MG63 (cell line): Measurements from ENCODE around the gene TCERG1L. TPM values are rescaled to one million over a fixed set of nuclear protein-coding genes. Genes with fewer than 3 reads are reported as not detected.
A peak's percentile ranks its signal among the peaks of the same experiment; 100 is the strongest.

Experiments
- DNase-seq: peaks from one replicate; pipeline ENCODE4 v3.0.0-alpha.2; 2020
- H3K27me3 ChIP-seq: fragments of 250-450 bp; sonication (Bioruptor Pico); 2 replicates; pipeline ENCODE4 v1.5.1; 2020; ENCODE audit warnings: mild to moderate bottlenecking, moderate library complexity
- H3K36me3 ChIP-seq: fragments of 250-450 bp; sonication (Bioruptor Pico); 2 replicates; pipeline ENCODE4 v1.5.1; 2020; ENCODE audit warnings: mild to moderate bottlenecking, moderate library complexity
- H3K4me3 ChIP-seq: fragments of 250-450 bp; sonication (Bioruptor Pico); 2 replicates; pipeline ENCODE4 v1.5.1; 2020; ENCODE audit warnings: mild to moderate bottlenecking, moderate library complexity
- H3K9me3 ChIP-seq: fragments of 250-450 bp; sonication (Bioruptor Pico); 2 replicates; pipeline ENCODE4 v1.5.1; 2020; ENCODE audit warnings: mild to moderate bottlenecking, moderate library complexity
- total RNA-seq: library from RNA; depleted of rRNA; stranded (reverse); fragments of >200 nt; shearing (Covaris generic); gene quantifications from 2 replicates; pipeline ENCODE4 v1.2.3, GENCODE V29; 2014; ENCODE audit warnings: low replicate concordance

The TCERG1L gene
- total RNA-seq, 1 experiment from 2014 or later = not detected

DNA sequence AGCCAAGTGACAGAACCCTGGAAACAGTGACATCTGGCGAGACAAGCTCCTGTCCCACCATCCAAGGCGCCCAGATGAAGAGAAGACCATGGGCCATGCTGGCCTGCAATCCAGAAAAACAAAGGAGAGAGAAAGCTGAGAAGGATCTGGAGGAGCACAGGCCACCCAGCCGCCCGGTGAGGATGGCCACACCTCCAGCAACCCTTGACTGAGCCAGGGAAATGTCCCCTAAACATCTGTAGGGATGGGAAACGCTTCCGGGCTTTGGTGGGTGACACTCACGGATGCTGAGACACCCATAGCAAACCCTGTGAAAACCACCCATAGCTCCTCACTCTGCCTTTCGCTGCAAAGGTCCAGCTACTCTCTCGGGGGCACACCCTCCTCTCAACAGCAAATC is 32.0 kb downstream of the TCERG1L start:
- DNase-seq = no peak
- no peaks in the 10 kb centered on the region for H3K9me3 ChIP-seq
- no peaks in the 10 kb centered on the region for H3K27me3 ChIP-seq
- no peak overlapping the region for H3K4me3 ChIP-seq
- H3K36me3 ChIP-seq = no peaks in the 10 kb centered on the region

DNA sequence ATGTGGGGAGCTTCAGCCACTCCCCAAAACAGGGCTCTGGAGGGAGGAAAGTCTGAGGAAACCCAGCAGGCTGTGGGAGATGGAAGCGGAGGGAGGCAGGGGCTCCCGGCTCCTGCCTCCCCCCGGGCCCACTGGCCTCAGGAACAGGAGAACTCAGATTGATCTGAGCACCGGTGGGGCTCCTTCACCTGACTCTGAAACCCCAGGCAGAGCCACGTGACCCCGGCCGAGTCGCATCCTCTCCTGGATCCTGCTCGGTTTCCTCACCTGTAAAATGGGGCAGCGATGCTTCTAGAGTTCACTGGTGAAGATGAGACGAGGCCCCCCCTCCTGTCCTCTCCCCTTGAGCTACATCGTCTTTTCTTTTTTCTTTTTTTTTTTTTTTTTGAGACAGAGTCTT is 33.6 kb downstream of the TCERG1L start:
- Histone ChIP-seq H3K4me3 (no peak overlapping the region), H3K36me3 (no peaks in the 10 kb centered on the region), H3K9me3 (no peaks in the 10 kb centered on the region), H3K27me3 (no peaks in the 10 kb centered on the region)
- DNase-seq = no peak

- Histone ChIP-seq H3K9me3 (no peaks in the 10 kb centered on the region), H3K36me3 (no peaks in the 10 kb centered on the region), H3K27me3 (no peaks in the 10 kb centered on the region), H3K4me3 (no peak overlapping the region)
- DNase-seq = no peak
Measured at GRCh38 chr10:131277278-131277677, 34.2 kb downstream of the TCERG1L start.

DNA sequence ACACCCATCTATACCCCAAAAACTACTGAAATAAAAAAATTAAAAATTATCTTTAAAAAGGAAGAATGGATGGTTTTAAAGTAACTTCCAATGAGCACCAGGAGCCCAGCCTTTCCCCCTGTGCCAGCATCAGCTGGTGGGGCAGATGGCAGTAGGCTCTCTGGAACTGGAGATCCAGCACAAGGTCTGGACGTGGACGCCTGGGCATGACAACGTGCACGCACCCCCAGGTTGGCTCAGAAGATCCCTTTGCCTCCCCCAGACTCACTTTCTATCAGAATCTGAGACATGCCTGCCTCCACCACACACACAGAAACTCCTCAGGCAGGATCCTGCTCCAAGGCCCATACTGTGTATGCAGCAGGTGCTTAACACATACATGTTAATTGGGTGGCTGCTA is 35.8 kb downstream of the TCERG1L start:
- H3K4me3 ChIP-seq = no peak overlapping the region
- no peaks in the 10 kb centered on the region for H3K36me3 ChIP-seq
- H3K9me3 ChIP-seq = no peaks in the 10 kb centered on the region
- no peak for DNase-seq
- no peaks in the 10 kb centered on the region for H3K27me3 ChIP-seq

DNA sequence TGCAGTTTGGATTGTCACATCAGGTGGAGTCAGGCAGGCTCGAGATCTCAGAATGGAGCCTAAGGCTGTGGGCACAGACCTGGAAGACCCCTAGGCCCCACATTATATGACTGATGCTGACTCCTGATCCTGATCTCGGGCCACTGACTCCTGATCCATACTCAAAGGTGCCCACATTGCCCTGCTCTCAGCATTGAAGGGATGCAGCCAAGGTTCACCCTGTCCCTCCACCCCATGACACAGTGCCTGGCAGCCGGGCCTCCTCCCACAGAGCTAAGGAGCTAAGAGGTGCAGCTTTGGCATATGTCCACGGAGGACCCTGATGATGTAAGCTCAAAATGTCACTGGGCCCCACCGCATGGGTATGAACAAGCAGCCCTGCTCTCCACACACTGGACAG is 36.6 kb downstream of the TCERG1L start:
- Histone ChIP-seq H3K27me3 (no peaks in the 10 kb centered on the region), H3K4me3 (no peak overlapping the region), H3K36me3 (no peaks in the 10 kb centered on the region), H3K9me3 (no peaks in the 10 kb centered on the region)
- DNase-seq = no peak

- no peaks in the 10 kb centered on the region for H3K9me3 ChIP-seq
Measured at GRCh38 chr10:131274133-131274880, 37.2 kb downstream of the TCERG1L start.

GRCh38 chr10:131273476-131273875 is 38.0 kb downstream of the TCERG1L start:
- Histone ChIP-seq H3K4me3 (no peak overlapping the region), H3K36me3 (no peaks in the 10 kb centered on the region), H3K27me3 (no peaks in the 10 kb centered on the region), H3K9me3 (no peaks in the 10 kb centered on the region)
- DNase-seq = no peak

More at GRCh38 chr10:131274133-131274880, 37.2 kb downstream of the TCERG1L start:
- Histone ChIP-seq H3K27me3 (no peaks in the 10 kb centered on the region), H3K36me3 (no peaks in the 10 kb centered on the region), H3K4me3 (no peak overlapping the region)
- DNase-seq = no peak

DNA sequence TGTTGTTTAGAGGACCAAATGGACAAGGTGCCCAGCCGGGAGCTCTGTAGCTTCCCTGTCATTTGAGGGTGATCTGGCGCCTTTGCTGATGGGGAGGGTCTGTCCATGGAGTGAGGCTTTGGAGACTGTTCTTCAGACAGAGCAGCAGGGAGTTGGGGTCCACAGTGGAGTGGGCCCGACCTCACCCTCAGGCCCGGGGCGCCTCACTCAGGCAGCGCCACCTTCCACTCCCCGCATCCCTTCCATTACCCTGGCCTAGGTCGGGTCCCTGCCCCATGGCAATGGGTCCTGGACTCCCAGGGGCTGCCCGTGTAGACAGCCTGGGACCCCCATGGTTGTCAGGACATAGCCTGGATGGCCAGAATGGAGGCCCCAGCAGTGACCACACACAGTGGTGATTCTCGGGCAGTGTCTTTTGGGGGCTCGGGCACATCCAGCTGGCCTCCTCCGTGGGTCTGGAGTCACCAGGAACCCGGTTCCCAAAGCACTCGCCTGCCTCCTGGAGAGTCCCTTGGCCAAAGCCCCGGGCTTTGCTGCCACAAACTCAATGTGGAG is 38.5 kb downstream of the TCERG1L start:
- H3K36me3 ChIP-seq = no peaks in the 10 kb centered on the region
- H3K9me3 ChIP-seq = no peaks in the 10 kb centered on the region
- H3K27me3 ChIP-seq = no peaks in the 10 kb centered on the region
- no peak overlapping the region for H3K4me3 ChIP-seq
- DNase-seq = no peak

DNA sequence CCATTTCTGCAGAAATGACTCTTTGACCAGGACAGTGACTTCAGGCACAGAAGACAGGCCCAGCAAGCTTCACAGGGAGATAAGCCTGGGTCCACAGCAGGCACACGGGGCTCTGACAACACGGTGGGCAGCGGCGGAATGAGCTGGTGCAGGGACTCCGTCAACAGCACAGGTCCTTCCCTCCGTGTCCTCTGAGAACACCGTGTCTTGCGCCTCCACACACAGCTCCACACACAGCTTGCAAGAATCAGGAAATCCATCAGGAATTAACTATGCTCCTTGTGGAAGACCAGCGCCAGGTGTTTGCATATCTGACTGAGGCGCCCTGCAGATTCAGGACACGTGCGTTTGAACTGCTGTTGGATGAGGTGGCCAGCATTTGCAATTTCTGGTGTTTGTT is 39.6 kb downstream of the TCERG1L start:
- Histone ChIP-seq H3K9me3 (no peaks in the 10 kb centered on the region), H3K36me3 (no peaks in the 10 kb centered on the region), H3K4me3 (no peak overlapping the region), H3K27me3 (no peaks in the 10 kb centered on the region)
- DNase-seq = no peak

DNA sequence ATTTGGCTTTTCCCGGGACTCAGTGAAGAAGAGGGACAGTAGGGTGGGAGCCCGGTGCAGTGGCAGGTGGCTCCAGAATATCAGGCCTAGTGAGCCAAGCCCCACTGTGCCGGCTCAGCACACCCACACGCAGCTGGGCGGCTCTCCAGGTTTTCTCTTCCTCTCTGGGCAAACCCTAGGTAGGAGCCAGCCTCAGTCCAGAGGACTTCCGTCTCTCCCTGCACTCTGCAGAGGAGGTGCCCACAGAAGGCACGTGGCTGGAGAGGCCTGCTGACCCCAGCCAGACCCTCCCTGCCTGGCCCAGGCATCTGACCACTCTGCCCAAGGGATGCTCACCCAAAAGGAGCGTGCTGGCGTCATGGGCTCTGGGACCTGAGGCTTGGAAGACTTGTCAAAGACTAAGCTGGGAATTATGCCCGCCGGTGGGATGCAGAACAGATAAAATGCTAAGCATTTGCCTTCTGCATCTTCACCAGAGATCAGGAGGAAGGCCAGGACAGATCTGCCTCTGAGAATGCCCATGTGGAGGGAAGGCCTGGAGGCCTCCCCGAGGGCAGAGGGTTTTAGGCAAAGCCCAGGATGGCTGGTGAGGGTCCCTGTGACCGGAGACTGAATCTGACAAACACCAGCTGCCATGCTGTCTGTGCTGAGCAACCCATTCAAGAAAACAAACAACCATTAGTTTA is 40.2 kb downstream of the TCERG1L start:
- Histone ChIP-seq H3K36me3 (no peaks in the 10 kb centered on the region), H3K27me3 (no peaks in the 10 kb centered on the region), H3K9me3 (no peaks in the 10 kb centered on the region), H3K4me3 (no peak overlapping the region)
- peak; percentile 21 for DNase-seq

GRCh38 chr10:131270461-131271190 is 40.9 kb downstream of the TCERG1L start:
- no peak for DNase-seq
- Histone ChIP-seq H3K36me3 (no peaks in the 10 kb centered on the region), H3K27me3 (no peaks in the 10 kb centered on the region), H3K9me3 (no peaks in the 10 kb centered on the region), H3K4me3 (no peak overlapping the region)

DNA sequence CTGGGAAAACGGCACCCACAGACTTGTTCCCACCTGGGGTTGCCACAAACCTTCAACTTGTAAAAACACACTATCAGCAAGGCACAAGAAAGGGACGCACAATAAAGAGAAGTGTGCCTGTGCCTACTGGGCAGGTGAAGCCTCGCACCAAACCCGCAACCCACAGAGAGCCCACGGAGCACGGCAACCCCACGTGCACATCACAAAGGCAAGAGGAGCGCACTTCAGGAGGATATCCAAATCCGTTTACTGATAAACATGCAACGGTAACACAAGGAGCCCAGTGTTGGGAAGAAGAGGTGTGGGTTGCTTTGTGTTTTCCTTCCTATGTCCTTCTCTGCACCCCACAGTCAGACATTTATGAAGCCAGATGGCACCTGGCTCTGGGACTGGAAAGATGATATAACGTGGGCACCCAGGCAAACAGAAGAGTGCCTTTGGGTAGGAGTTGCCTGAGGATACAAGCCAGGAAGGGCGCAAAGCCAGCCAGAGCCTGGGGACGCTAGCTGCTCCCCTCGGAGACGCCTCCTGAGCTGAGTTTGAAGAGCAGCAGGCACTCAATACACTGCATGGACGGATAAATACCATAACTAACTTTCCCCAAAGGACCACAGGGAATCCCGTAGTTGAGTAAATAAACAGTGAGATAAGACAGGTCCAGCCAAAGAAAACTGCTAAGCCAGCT is 41.6 kb downstream of the TCERG1L start:
- no peak overlapping the region for H3K4me3 ChIP-seq
- no peaks in the 10 kb centered on the region for H3K9me3 ChIP-seq

DNA sequence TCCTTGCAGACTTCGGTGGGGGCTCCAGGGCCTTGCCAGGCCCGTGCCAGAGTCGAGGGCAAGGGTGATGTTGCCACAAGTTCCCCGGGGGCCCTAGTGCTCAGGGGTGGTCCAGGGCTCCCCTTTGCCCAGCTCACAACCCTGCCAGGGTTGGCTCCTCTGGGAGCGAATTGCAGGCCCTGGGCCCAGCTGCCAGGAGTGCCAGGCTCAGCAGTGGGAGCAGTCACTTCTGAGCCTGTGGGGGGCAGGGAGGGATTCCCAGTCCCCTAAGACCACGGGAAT is 43.8 kb downstream of the TCERG1L start:
- no peaks in the 10 kb centered on the region; the same call in 1 of the 2 replicates for H3K27me3 ChIP-seq
- DNase-seq = no peak
- no peak overlapping the region for H3K4me3 ChIP-seq
- no peaks in the 10 kb centered on the region for H3K36me3 ChIP-seq
- H3K9me3 ChIP-seq = no peaks in the 10 kb centered on the region

More for the DNA sequence above, 41.6 kb downstream of the TCERG1L start:
- no peak for DNase-seq
- Histone ChIP-seq H3K36me3 (no peaks in the 10 kb centered on the region), H3K27me3 (no peaks in the 10 kb centered on the region; the same call in 1 of the 2 replicates)

DNA sequence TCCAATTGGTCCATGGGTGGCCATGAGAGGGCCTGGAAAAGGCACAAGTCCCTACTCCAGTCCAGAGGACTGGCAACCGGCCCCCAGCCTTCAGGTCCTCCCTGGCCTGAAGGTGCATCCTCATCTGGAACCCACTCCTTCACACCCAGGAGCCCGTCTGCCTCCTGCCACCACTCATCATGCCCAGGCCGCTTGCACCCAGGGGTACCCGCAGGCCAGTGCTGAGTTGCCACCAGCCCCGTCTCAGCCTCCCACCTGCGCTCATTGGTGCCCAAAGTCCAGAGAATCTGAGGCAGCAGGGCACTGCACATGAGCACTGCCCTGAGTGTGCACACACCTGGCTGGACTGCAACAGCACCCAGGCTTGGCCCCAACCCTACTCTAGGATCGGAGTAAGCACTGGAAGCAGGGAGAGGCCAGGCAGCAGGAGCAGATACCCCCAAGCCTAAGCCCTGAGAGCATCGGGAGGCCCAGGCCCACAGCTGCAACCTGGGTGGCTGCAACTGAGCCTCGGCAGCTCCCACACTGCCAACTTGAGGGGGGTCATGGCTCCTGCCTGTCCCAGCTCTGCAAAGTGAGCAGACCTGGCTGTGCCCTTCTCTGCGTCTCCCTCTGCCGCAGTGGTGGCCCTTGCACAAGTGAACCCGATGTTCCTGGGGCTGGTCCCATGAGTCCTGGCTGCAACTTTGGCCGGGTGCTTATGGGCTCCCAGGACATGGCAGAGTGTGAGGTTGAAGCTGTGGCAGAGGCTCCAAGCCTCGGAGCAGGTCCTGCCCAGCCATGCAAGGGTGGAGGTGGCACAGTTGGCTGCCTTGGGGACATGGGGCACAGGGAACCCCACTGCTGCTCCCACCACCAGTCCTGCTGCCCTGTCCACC is 44.3 kb downstream of the TCERG1L start:
- Histone ChIP-seq H3K9me3 (no peaks in the 10 kb centered on the region), H3K36me3 (no peaks in the 10 kb centered on the region)

GRCh38 chr10:131264110-131264788 is 47.3 kb downstream of the TCERG1L start:
- no peaks in the 10 kb centered on the region for H3K9me3 ChIP-seq
- H3K27me3 ChIP-seq = no peaks in the 10 kb centered on the region; the same call in 1 of the 2 replicates
- H3K36me3 ChIP-seq = no peaks in the 10 kb centered on the region
- DNase-seq = no peak
- no peak overlapping the region for H3K4me3 ChIP-seq

More for the DNA sequence above, 44.3 kb downstream of the TCERG1L start:
- Histone ChIP-seq H3K4me3 (no peak overlapping the region), H3K27me3 (no peaks in the 10 kb centered on the region; the same call in 1 of the 2 replicates)
- DNase-seq = no peak
